GM12872 (cell line): ENCODE results near the gene GTSE1.

Experiments used
- CTCF ChIP-seq: IDR thresholded peaks from 3 replicates; pipeline ENCODE4 v1.5.1; 2011; ENCODE audit warnings: low read depth, mild to moderate bottlenecking, low read length, moderate library complexity; ENCODE audit not compliant: insufficient read depth

Gene GTSE1

GRCh38 chr22:46287873-46288751 lies 8.6 kb upstream of the GTSE1 start:
- no peak for TF ChIP-seq CTCF

- no peak for TF ChIP-seq CTCF
Observed at GRCh38 chr22:46288846-46289243, 7.8 kb upstream of the GTSE1 start.

GRCh38 chr22:46289244-46289891 lies 7.3 kb upstream of the GTSE1 start:
- no peak for TF ChIP-seq CTCF

GRCh38 chr22:46290121-46290842 lies 6.4 kb upstream of the GTSE1 start:
- TF ChIP-seq CTCF: no peak

- TF ChIP-seq CTCF: no peak
Observed at GRCh38 chr22:46290843-46291785, 5.6 kb upstream of the GTSE1 start.

- no peak for TF ChIP-seq CTCF
Observed at GRCh38 chr22:46292173-46292572, 4.5 kb upstream of the GTSE1 start.
